Fibroblast of gingiva (primary cell): Measurements from ENCODE around the gene PTCD2.

Experiments used
- DNase-seq: peaks from one replicate; pipeline ENCODE4 v3.0.0-alpha.2; 2011; ENCODE audit warnings: low read depth

The PTCD2 gene

DNA sequence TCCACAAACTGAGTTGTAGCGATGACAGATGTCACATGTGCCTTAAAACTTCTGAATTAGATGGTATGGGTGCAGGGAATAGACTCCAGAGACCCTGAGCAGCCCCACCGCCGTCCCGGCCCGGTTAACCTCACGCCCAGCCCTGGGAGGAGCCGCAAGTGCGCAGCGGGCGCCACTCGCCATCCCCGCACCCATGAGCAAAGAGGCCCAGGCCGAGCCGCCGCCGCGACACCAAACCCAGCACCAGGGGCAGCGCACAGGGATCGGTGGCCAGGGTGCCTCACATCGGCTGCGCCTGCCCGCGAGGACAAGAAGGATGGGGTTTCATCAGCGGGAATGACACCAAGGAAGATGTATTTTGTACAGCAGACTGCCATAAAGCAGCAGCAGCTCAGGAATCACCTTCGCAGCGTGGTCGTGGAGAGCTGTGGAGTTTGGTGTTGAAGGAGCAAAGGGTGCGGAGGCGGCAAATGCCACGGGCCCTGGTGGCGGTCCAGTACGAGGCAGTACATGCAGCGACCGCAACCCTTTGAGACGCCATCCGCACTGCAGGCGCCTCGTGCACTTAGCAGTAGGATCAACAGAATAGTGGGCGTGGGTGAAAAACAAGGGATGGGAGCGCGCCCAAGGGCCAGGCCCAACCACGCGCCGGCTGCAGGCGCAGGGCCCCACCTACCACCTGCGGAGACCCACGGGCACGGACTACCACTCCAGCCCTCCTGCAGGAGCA, 97.3 kb downstream of the PTCD2 start:
- no peak for DNase-seq
